Measurements from ENCODE around the gene SERPINB5.

The SERPINB5 gene

GRCh38 chr18:63539904-63540510 is 63.2 kb downstream of the SERPINB5 start:
- DNase-seq (ENCODE audit: extremely low spot score), result no peak
- ChIA-PET POLR2A (no interaction called here), CTCF (interaction anchor here (0.7 to 1.0 kb wide), 2 partner anchors 10 to 15 kb away, joined by 3 read pairs; no protein-coding TSS in a partner anchor)
- TF ChIP-seq CTCF (IDR thresholded peaks at IDR 0.05; ENCODE audit: control extremely low read depth, extremely low read depth, low read depth, missing control alignments), result no peak

GRCh38 chr18:63542069-63542468 is 65.3 kb downstream of the SERPINB5 start, which contains the start of gene SERPINB12:
Gene SERPINB12 (plus strand): TSS chr18:63542369. CDS start chr18:63556160, 13,791 bp downstream.
- CTCF ChIA-PET, result interaction anchor here (1.0 to 2.3 kb wide), 6 partner anchors 13 to 302 kb away, joined by 3 to 5 read pairs (median 3); no protein-coding TSS in a partner anchor
- POLR2A ChIA-PET, result no interaction called here
- TF ChIP-seq CTCF (IDR thresholded peaks at IDR 0.05; ENCODE audit: control extremely low read depth, extremely low read depth, low read depth, missing control alignments), result no peak

GRCh38 chr18:63544017-63544416 is 67.3 kb downstream of the SERPINB5 start:
- DNase-seq (ENCODE audit: extremely low spot score), result no peak
- POLR2A ChIA-PET, result no interaction called here
- CTCF ChIA-PET, result interaction anchor here (1.2 to 1.5 kb wide), 3 partner anchors 9 to 26 kb away, joined by 4 to 5 read pairs (median 4); no protein-coding TSS in a partner anchor
- no peak for TF ChIP-seq CTCF (IDR thresholded peaks at IDR 0.05; ENCODE audit: control extremely low read depth, extremely low read depth, low read depth, missing control alignments)

More at GRCh38 chr18:63542069-63542468, 65.3 kb downstream of the SERPINB5 start, which contains the start of gene SERPINB12:
- DNase-seq (ENCODE audit: extremely low spot score), result no peak

GRCh38 chr18:63545000-63545399 is 68.2 kb downstream of the SERPINB5 start:
- DNase-seq (ENCODE audit: extremely low spot score), result no peak
- ChIA-PET POLR2A (interaction anchor here (0.6 kb wide), 1 partner anchor 1011 kb away, joined by 3 read pairs; no protein-coding TSS in a partner anchor), CTCF (interaction anchor here (0.9 to 1.9 kb wide), 5 partner anchors 10 to 33 kb away, joined by 4 to 7 read pairs (median 6); no protein-coding TSS in a partner anchor)
- TF ChIP-seq CTCF (IDR thresholded peaks at IDR 0.05; ENCODE audit: control extremely low read depth, extremely low read depth, low read depth, missing control alignments), result no peak

GRCh38 chr18:63550068-63550467 is 73.3 kb downstream of the SERPINB5 start:
- DNase-seq (ENCODE audit: extremely low spot score), result no peak
- ChIA-PET POLR2A (no interaction called here), CTCF (interaction anchor here (0.6 to 2.2 kb wide), 7 partner anchors 9 to 488 kb away, joined by 3 to 6 read pairs (median 3); no protein-coding TSS in a partner anchor)
- TF ChIP-seq CTCF (IDR thresholded peaks at IDR 0.05; ENCODE audit: control extremely low read depth, extremely low read depth, low read depth, missing control alignments), result no peak

- TF ChIP-seq CTCF (IDR thresholded peaks at IDR 0.05; ENCODE audit: control extremely low read depth, extremely low read depth, low read depth, missing control alignments), result no peak
- CTCF ChIA-PET, result interaction anchor here (1.1 to 1.5 kb wide), 2 partner anchors 19 to 24 kb away, joined by 3 read pairs; no protein-coding TSS in a partner anchor
Measured at GRCh38 chr18:63551769-63552168, 75.0 kb downstream of the SERPINB5 start.

More at GRCh38 chr18:63551769-63552168, 75.0 kb downstream of the SERPINB5 start:
- POLR2A ChIA-PET, result no interaction called here
- DNase-seq (ENCODE audit: extremely low spot score), result no peak
